K562 (cell line): ENCODE results near the gene LRRC8E. TPM values are rescaled to one million over a fixed set of nuclear protein-coding genes. Genes with fewer than 3 reads are reported as not detected.
A peak's percentile ranks its signal among the peaks of the same experiment; 100 is the strongest.

Source experiments
- C11orf30 ChIP-seq: fragments of 450-650 bp; IDR thresholded peaks from 2 replicates; pipeline ENCODE4 v1.6.1; 2016; ENCODE audit warnings: low read depth, mild to moderate bottlenecking
- ELK3 ChIP-seq: fragments of 450-650 bp; formaldehyde crosslinking; IDR thresholded peaks from 2 replicates; pipeline ENCODE4 v1.4.0; 2020; ENCODE audit warnings: mild to moderate bottlenecking
- FOXP4 ChIP-seq: sonication (generic); formaldehyde crosslinking; IDR thresholded peaks from 2 replicates; pipeline ENCODE4 v1.8.0; 2022; ENCODE audit warnings: mild to moderate bottlenecking, missing genetic modification reagents, borderline replicate concordance
- HMBOX1 ChIP-seq: sonication (generic); IDR thresholded peaks from 2 replicates; pipeline ENCODE4 v1.6.1; 2016
- KDM2B ChIP-seq: fragments of 250-450 bp; sonication (Bioruptor Pico); IDR thresholded peaks from 2 replicates; pipeline ENCODE4 v1.8.0; 2021; ENCODE audit warnings: mild to moderate bottlenecking, moderate library complexity
- MBD1 ChIP-seq: fragments of 250-450 bp; sonication (Bioruptor Pico); IDR thresholded peaks from 2 replicates; pipeline ENCODE4 v1.8.0; 2022; ENCODE audit warnings: inconsistent platforms
- RBM22 ChIP-seq: fragments of 200-400 bp; formaldehyde crosslinking; IDR thresholded peaks from 2 replicates; pipeline ENCODE4 v1.6.1; 2018; ENCODE audit warnings: low read length, low read depth; ENCODE audit not compliant: poor library complexity, severe bottlenecking
- TCF15 ChIP-seq: fragments of 250-450 bp; sonication (Bioruptor Pico); IDR thresholded peaks from 2 replicates; pipeline ENCODE4 v1.8.0; 2022; ENCODE audit warnings: moderate library complexity, mild to moderate bottlenecking, inconsistent platforms
- XRCC5 ChIP-seq: fragments of 200-400 bp; formaldehyde crosslinking; IDR thresholded peaks from 2 replicates; pipeline ENCODE4 v1.6.1; 2017; ENCODE audit warnings: low read depth, mild to moderate bottlenecking, low read length
- ZBTB40 ChIP-seq, 2 experiments: fragments of 450-650 bp in 1 of 2; sonication (generic) in 1 of 2; formaldehyde crosslinking in 1 of 2; IDR thresholded peaks; 2 replicates each; pipeline versions ENCODE4 v1.7.1 to v1.9.0; 2016 to 2022; ENCODE audit warnings: inconsistent platforms in 1 of 2, mild to moderate bottlenecking in 1 of 2, missing genetic modification reagents in 1 of 2
- polyA plus RNA-seq, 8 experiments: library from polyadenylated mRNA; depleted of rRNA in 4 of 8; stranded (reverse) in 5 of 8; unstranded in 3 of 8; fragments of >200 nt; fragmentation: Nextera tagmentation in 2 of 8; fragmentation: Illumina TruSeq in 1 of 8; extraction: Ambion mirVana in 2 of 8; extraction: Trizol in 1 of 8; gene quantifications; 2 replicates each; pipeline versions ENCODE4 v1.2.1 to v1.2.3, GENCODE V29; 2011 to 2014; ENCODE audit warnings: inconsistent platforms in 1 of 8, missing spikeins in 1 of 8
- total RNA-seq, 7 experiments: library from RNA; depleted of rRNA in 6 of 7; stranded (reverse); fragments of >200 nt in 6 of 7; fragmentation: Illumina TruSeq in 2 of 7; extraction: Trizol in 2 of 7; gene quantifications; 2 replicates each; pipeline versions ENCODE4 v1.2.1 to v1.2.3, GENCODE V29; 2011 to 2021; ENCODE audit warnings: low replicate concordance in 1 of 7

Gene LRRC8E
- total and polyA plus RNA-seq, 9 of the 15 experiments (the other 6 are each of a cell fraction or from before 2014, with no cell fraction given) = 0.08 to 5.7 (median 3.5) TPM; not detected in 1

- TF ChIP-seq HMBOX1 (no peak), C11orf30 (peak; percentile 97), ZBTB40 (IDR thresholded peaks at IDR 0.05) (no peak), ZBTB40 (CRISPR knock-in tag; IDR thresholded peaks at IDR 0.05) (no peak), MBD1 (CRISPR knock-in tag) (no peak), FOXP4 (CRISPR knock-in tag) (no peak), KDM2B (CRISPR knock-in tag) (no peak), TCF15 (CRISPR knock-in tag) (no peak), ELK3 (CRISPR knock-in tag) (no peak), RBM22 (peak; percentile 72), XRCC5 (no peak)
These were observed 55.3 kb downstream of the LRRC8E start, which contains the start of gene TIMM44 (continued) for GRCh38 chr19:7943444-7944176.
